Brain pericyte (primary cell): Measurements from ENCODE around the gene UBQLN1.

Experiments used
- DNase-seq: peaks from one replicate; pipeline ENCODE4 v3.0.0-alpha.2; 2012; ENCODE audit warnings: low read depth, low spot score

UBQLN1 gene

GRCh38 chr9:83691492-83691891 is 16.3 kb downstream of the UBQLN1 start:
- DNase-seq, result no peak

- no peak for DNase-seq
These were observed 18.8 kb downstream of the UBQLN1 start for GRCh38 chr9:83688921-83689320.

DNA sequence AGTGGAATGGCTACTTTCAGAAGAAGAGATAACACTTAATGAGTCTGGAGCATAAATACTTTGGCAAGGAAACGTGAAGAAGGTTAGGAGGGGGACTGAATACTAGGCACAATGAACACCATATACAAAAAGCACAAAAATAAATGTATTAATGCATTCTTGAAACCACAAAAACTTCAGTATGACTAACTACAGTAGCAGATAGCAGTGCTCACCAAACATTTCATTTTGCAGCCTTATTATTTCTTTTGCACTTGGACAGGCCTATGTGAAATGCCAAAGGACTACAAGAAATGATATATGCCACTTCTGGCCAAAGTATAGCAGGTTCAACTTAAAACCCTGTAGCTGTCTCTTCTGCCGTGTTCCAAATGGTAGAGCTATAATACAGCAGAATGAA is 26.3 kb downstream of the UBQLN1 start:
- no peak for DNase-seq

GRCh38 chr9:83680233-83680632 is 27.5 kb downstream of the UBQLN1 start:
- no peak for DNase-seq

DNA sequence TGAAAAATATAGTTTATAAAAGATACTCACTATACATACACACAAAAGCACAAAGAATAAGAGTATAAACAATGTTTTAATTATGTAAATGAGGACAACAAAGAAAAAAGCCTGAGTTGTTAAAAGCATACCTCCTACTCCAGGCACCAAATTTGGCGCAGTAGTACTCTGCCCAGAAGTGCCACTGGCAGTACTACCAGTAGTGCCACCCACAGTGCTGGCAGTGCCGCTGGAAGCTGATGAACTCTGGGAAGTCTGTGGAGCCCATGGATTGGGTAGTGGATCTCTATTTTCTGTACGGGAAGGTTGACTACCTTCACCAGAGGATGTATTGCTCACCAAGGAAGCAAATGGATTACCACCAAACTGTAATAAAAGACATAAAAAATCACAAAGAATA is 30.2 kb downstream of the UBQLN1 start:
- no peak for DNase-seq

DNA sequence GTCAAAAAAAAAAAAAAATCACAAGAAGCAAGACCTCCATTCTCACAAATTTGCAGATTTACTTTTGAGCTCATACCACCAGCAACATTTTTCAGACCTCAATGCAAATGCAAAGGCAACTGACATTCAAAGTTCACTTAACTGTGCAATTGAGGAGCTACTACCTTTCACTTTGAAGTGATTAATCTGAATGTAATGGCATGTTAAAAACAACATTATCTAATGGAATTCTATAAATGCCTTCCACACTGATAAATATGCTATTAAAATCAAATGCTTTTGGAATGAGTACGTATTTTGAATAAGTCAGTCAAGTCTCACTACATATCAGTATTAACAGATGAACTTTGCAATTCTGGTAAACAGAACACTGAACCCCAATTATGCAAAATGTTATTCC is 32.3 kb downstream of the UBQLN1 start:
- DNase-seq, result no peak

DNA sequence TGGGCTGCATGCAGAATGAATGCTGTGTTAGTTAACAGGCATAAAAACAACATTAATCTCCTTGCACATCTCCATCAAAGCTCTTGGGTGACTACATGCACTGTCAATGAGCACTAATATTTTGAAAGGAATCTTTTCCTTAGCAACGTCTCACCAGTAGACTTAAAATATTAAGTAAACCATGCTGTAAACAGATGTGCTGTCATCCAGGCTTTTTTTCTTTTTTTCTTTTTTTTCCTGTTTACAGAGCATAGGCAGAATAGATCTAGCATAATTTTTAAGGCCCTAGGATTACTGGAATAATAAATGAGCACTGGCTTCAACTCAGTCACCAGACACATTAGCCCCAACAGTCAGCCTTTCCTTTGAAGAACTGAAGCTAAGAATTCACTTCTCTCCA is 36.3 kb downstream of the UBQLN1 start:
- DNase-seq, result no peak

GRCh38 chr9:83670381-83670780 is 37.4 kb downstream of the UBQLN1 start:
- DNase-seq, result no peak

DNA sequence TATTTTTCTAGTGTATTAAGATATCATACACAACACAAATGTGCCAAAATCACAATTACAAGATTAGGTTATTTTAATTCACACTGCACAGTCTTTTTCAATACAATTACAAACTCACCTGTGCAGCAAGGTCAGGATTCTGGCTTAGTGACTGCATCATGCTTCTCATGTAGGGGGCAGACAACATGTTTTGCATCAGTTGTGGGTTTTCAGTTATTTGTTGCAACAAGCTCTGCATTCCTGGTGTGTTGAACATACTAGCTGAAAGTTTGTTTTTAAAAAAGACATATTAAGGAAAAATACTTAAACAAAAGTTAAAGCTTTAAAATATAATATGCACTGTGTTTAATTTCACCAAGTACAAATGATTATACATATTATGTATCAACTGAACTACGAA is 38.7 kb downstream of the UBQLN1 start:
- no peak for DNase-seq

DNA sequence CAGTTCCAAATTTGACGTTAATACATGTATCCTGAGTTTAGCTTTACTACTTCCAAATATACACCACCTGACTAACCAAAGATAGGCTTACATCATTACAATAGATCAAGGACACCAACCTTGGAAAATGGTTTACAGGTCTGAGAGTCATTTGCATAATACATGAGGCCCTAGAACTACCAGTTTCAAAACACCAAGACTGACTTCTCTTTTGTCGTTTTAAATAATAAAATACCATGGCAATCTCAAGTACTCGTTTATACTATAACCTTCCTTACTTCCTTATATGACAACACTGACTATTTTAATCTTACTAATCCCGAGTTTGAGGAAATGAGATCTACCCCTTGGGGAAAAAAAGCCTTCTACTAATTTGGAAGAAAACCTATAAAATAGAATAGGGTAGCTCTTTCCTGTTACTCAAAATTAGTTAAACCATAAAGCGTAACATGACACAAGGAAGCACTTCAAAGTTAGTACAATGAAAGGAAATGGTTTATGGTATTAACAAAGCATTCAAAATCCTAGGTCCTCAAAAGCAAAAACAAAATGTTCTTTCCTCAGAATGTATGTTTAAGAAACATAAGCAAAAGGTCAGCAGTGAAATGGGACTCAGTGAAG is 42.1 kb downstream of the UBQLN1 start:
- DNase-seq, result no peak

DNA sequence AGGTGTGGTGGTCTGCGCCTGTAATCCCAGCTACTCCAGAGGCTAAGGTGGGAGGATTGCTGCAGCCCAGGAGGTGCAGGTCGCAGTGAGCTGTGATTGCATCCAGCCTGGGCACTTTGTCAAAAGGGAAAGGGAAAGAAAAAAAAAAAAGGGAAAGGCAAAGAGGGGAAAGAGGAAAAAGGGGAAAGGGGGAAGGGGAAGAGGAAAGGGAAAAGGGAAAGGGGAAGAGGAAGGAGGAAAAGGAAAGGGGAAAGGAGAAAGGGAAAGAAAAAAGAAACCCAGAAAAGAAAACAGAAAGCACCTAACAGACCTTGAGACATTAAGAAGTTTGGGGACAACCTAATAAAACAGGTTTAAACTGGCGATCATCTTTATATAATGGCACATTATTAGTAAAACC is 44.8 kb downstream of the UBQLN1 start:
- DNase-seq, result no peak

DNA sequence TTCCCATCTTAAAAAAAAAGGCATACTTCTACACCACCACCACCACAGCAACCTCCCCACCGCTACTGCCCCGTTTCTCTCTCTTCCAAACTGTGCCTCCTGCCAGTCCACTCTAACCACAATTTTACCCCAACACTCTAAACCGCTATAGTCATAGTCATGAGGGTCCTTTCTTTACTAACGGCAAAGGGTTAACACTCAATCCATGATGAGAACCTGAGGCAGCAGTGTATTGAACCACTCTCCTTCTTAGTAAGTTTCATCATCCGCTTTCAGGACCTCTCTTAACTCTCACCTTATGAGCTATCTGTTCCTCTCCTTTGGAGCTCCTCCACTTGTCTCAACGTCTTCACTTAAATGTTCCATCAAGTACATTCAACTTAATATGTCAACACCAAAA is 50.8 kb downstream of the UBQLN1 start:
- no peak for DNase-seq

GRCh38 chr9:83656032-83656680 is 51.6 kb downstream of the UBQLN1 start:
- DNase-seq, result no peak

DNA sequence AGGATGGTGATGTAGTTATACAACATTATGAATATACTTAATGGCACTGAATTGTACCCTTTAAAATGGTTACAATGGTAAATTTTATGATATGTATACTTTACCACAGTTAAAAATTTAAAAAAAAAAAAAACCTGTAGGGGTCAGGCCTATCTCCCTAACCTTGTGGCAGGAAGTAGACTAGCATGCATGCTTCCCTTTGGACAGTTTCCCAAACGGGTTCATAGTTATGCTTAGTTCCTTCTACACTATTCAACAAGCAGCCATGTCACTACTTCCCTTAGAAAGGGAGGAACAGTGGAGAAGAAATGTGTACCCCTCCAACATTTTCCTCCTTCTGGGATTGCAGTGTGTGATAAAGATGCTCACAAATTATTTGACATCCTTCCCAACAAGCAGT is 52.3 kb downstream of the UBQLN1 start:
- no peak for DNase-seq

- DNase-seq, result no peak
These were observed 55.3 kb downstream of the UBQLN1 start for GRCh38 chr9:83652433-83652832.

DNA sequence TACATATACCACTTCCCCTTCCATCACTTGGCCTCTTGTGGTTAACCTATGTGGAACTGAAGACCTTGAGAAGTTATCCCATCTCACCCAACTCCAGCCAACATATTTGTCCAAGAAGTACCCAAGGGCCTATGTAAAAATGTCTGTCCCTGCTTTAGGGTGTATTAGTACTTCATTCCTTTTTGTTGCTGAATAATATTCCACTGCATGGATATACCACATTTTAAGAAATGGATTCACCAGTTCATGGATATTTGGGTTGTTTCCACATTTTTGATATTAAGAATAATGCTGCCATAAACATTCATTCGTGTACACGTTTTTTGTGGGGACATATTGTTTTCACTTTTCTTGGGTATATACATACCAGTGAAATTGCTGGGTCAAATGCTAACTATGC is 56.2 kb downstream of the UBQLN1 start:
- no peak for DNase-seq

GRCh38 chr9:83649515-83649914 is 58.2 kb downstream of the UBQLN1 start:
- no peak for DNase-seq

DNA sequence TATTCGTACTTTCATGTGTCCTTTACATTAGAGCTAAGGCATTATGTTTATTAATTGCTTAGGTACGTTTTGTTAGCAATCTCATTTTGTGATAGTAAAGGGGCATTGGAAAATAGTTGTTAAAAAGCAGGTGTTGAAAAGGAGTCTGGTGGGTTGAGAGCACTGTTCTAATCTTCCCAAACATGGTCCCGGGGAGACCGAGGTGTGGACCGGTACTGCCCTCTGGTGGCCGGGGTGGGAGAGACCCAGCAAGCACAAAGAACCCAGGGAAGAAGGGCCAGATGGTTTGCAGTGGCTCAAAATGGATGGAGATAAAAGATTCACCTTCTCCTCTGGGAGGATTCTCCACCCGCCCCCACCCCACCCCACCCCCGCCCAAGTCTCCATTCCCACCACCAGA is 58.7 kb downstream of the UBQLN1 start:
- no peak for DNase-seq

DNA sequence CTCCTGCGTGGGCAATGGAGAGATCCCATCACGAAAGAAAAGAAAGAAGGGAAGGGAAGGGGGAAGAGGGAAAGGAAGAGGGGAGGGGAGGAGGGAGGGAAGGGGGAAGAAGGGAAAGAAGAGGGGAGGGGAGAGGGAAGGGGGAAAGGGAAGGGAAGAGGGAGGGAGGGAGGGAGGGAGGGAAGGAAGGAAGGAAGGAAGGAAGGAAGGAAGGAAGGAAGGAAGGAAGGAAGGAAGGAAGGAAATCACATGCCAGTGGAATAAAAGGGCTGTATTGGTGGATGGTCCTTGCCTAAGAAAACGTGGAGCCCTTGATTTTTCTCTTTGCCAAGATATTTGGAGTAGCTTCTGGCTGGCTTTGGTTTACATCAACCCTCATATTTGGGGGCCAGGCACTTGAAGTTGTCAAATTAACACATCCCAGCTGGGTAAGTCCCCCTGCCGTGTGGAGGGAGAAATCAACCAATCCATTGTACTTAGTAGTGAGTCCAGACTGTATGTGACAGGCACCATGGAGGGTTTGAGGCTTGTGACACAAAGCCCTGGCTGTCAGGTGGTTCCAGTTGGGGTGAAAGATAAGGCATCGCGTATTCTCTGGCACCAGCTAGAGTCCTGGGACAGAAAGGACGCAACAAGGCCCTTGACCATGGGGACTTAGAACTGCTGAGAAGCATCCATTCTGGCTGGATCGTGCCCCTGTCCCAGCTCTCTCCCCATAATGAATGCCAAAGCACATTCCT is 61.1 kb downstream of the UBQLN1 start:
- DNase-seq, result no peak

GRCh38 chr9:83642793-83643192 is 65.0 kb downstream of the UBQLN1 start:
- no peak for DNase-seq

- no peak for DNase-seq
These were observed 68.5 kb downstream of the UBQLN1 start for GRCh38 chr9:83639266-83639665.

DNA sequence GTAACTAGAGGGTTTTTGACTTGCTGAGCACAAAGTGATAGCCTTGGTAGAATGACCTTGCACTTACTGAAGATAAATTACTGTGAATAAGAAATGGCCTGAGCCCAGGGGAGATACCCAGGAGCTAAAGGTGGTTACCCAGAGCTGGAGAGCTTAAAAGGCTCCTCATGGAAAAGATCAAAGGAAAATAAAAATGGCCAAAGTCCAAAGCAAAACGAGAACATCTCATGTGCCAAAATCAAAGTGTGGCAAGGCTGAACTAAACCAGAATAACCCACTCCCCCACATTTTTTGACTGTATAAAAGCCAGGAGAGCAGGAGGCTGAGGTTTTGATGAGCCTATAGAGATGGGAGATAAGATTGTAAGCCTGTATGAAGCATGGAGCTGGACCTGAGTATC is 70.4 kb downstream of the UBQLN1 start:
- DNase-seq, result no peak

DNA sequence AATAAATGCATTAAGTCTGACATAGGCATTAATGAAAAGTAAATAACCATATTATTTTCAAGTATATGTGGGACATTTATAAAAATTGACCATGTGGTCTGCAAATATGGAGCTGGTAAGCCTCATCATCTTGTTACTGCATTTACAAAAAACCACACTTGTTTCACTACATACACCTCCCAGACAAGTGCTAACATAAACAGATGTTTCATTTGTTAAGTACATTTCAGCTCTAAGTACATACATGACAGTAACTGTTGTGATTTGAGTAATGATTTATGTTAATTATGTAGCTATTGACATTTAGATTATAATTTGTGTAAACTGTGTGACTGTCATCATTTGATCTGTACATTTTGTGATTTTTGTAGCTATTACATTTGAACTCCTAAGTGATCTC is 70.9 kb downstream of the UBQLN1 start:
- no peak for DNase-seq
